Peyer's patch (tissue), 4 donors: ENCODE measurements around the gene CHN2.

Experiments used
- POLR2A ChIP-seq, 2 donors: fragments of 450-650 bp; IDR thresholded peaks; one replicate each; pipeline ENCODE4 v1.5.1; 2017; ENCODE audit warnings: antibody characterized with exemption in 2 of 2, mild to moderate bottlenecking in 2 of 2, moderate library complexity in 2 of 2
- TF ChIP-seq, protein P1 (sequence below), 6 experiments: fragments of 450-650 bp in 4 of 6; fragments of 200-600 bp in 2 of 6; sonication (generic) in 1 of 6; IDR thresholded peaks; one replicate each; pipeline ENCODE4 v1.5.1; 2017 to 2019; ENCODE audit warnings: antibody characterized with exemption in 6 of 6, mild to moderate bottlenecking in 3 of 6, moderate library complexity in 1 of 6

DNA sequence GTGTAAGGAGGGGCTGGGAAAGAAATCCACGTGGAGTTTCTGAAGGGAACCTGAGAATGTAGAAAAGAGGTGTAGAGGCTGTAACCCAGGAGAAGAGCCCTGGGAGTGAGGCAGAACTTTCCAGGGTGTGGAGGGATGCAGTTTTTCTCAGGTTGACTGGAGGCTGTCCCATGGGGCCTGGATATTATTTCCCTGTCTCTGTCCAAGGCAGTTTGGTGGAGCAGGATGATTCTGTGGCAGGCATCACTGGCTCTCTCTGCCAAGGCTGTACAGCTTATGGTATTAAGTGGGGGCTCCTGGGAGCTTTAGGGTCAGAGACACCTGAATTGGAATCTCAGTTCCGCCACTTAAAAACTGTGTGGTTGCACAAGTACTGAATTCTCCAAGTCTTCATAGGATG, 81.6 kb downstream of the CHN2 start:
- TF ChIP-seq, protein P1, sequence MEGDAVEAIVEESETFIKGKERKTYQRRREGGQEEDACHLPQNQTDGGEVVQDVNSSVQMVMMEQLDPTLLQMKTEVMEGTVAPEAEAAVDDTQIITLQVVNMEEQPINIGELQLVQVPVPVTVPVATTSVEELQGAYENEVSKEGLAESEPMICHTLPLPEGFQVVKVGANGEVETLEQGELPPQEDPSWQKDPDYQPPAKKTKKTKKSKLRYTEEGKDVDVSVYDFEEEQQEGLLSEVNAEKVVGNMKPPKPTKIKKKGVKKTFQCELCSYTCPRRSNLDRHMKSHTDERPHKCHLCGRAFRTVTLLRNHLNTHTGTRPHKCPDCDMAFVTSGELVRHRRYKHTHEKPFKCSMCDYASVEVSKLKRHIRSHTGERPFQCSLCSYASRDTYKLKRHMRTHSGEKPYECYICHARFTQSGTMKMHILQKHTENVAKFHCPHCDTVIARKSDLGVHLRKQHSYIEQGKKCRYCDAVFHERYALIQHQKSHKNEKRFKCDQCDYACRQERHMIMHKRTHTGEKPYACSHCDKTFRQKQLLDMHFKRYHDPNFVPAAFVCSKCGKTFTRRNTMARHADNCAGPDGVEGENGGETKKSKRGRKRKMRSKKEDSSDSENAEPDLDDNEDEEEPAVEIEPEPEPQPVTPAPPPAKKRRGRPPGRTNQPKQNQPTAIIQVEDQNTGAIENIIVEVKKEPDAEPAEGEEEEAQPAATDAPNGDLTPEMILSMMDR (IDR thresholded peaks at IDR 0.05) = no peak
- TF ChIP-seq POLR2A (IDR thresholded peaks at IDR 0.05) = no peak
